Osteoblast (primary cell): ENCODE results near the gene RPL27A. TPM values are rescaled to one million over a fixed set of nuclear protein-coding genes. Genes with fewer than 3 reads are reported as not detected.

Experiments used
- DNase-seq: peaks from one replicate; pipeline ENCODE4 v3.0.0; 2011; ENCODE audit warnings: low spot score, mixed read lengths; ENCODE audit not compliant: insufficient read length; ENCODE audit errors: missing footprints
- H2AFZ ChIP-seq: 2 replicates; pipeline ENCODE4 v1.6.0; 2011; ENCODE audit warnings: mild to moderate bottlenecking, low read length
- H3K27ac ChIP-seq: 2 replicates; pipeline ENCODE4 v1.5.1; 2011; ENCODE audit warnings: mild to moderate bottlenecking, low read depth, low read length, moderate library complexity
- H3K27me3 ChIP-seq: 2 replicates; pipeline ENCODE4 v1.6.0; 2012; ENCODE audit warnings: mild to moderate bottlenecking, control low read depth, inconsistent platforms, low read length, moderate library complexity; ENCODE audit not compliant: insufficient read depth
- H3K36me3 ChIP-seq: 2 replicates; pipeline ENCODE4 v1.5.1; 2011; ENCODE audit warnings: mild to moderate bottlenecking, low read length, control low read depth, moderate library complexity; ENCODE audit not compliant: insufficient read depth
- H3K4me1 ChIP-seq: 2 replicates; pipeline ENCODE4 v1.5.1; 2011; ENCODE audit warnings: mild to moderate bottlenecking, low read length, control low read depth, moderate library complexity; ENCODE audit not compliant: insufficient read depth
- H3K4me2 ChIP-seq: 2 replicates; pipeline ENCODE4 v1.6.0; 2011; ENCODE audit warnings: mild to moderate bottlenecking, low read length; ENCODE audit not compliant: insufficient read depth
- H3K4me3 ChIP-seq: fragments of 200-600 bp; sonication (generic); 3 replicates; pipeline ENCODE4 v1.5.1; 2012; ENCODE audit warnings: mild to moderate bottlenecking, low read length, inconsistent platforms; ENCODE audit not compliant: insufficient read depth
- H3K79me2 ChIP-seq: 2 replicates; pipeline ENCODE4 v1.6.0; 2012; ENCODE audit warnings: mild to moderate bottlenecking, low read length, control low read depth, inconsistent platforms; ENCODE audit not compliant: insufficient read depth
- H3K9me3 ChIP-seq: 2 replicates; pipeline ENCODE4 v1.5.1; 2011; ENCODE audit warnings: low read depth, low read length, control low read depth
- H4K20me1 ChIP-seq: 2 replicates; pipeline ENCODE4 v1.6.0; 2012; ENCODE audit warnings: mild to moderate bottlenecking, low read length, control low read depth; ENCODE audit not compliant: insufficient read depth
- total RNA-seq: library from RNA; depleted of rRNA; stranded (reverse); fragments of >200 nt; gene quantifications from 2 replicates; pipeline ENCODE4 v1.2.3, GENCODE V29; 2012
- TF ChIP-seq, protein P1 (sequence below): IDR thresholded peaks from 2 replicates; pipeline ENCODE4 v1.5.1; 2011; ENCODE audit warnings: mild to moderate bottlenecking, low read depth, low read length, moderate library complexity; ENCODE audit errors: extremely low read depth

Gene RPL27A
- total RNA-seq, 1 donor, result 710 TPM

DNA sequence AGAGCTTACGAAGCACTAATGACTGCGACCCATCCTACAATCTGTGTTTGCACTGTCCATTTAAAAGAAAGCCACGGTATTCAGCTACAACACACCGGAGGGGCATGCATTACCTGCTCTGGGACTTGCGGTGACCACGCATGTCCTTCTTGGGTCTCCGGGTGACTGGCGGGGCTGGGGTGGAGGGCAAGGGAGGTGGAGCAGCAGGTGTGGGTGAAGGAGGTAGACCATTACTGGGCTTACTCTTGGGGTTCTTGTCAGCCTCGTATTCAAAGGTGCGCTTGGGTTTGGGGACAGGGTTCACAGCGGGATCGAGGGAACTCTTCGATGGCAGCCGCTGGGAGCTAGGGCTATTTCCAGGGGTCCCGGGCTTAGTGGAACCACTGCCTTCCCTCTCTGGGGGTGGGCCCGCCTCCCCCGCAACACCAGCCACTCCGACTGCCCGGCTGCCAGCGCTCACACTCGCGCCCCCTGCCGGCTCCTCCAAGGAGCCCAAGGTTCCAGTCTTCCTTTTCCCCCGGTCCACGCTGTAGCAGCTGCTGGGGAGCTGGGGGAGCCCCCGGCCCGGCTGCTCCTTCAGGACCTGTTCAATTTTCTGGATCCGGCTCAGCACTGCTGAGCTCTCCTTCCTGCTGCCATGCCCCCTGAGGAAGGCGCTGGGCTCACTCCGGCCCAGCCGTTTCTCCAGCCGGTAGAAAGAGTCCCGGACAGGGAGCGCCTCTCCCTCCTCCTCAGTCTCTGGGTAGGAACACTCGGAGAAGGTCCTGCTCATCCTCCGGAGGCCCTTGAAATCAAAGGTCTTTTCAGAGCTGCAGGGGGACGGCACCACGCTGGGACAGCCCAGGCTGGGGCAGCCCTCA lies 47.5 kb downstream of the RPL27A start:
- no peaks in the 10 kb centered on the region for H3K27me3 ChIP-seq
- peaks cover 42% of the 10 kb centered on the region for H3K4me1 ChIP-seq
- no peak overlapping the region for H3K4me3 ChIP-seq
- H3K4me2 ChIP-seq, result no peak overlapping the region
- H2AFZ ChIP-seq, result no peak overlapping the region
- no peak overlapping the region for H3K27ac ChIP-seq
- TF ChIP-seq, protein P1, sequence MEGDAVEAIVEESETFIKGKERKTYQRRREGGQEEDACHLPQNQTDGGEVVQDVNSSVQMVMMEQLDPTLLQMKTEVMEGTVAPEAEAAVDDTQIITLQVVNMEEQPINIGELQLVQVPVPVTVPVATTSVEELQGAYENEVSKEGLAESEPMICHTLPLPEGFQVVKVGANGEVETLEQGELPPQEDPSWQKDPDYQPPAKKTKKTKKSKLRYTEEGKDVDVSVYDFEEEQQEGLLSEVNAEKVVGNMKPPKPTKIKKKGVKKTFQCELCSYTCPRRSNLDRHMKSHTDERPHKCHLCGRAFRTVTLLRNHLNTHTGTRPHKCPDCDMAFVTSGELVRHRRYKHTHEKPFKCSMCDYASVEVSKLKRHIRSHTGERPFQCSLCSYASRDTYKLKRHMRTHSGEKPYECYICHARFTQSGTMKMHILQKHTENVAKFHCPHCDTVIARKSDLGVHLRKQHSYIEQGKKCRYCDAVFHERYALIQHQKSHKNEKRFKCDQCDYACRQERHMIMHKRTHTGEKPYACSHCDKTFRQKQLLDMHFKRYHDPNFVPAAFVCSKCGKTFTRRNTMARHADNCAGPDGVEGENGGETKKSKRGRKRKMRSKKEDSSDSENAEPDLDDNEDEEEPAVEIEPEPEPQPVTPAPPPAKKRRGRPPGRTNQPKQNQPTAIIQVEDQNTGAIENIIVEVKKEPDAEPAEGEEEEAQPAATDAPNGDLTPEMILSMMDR, result no peak
- peaks cover 5% of the 10 kb centered on the region for H3K36me3 ChIP-seq
- no peaks in the 10 kb centered on the region for H3K79me2 ChIP-seq
- H3K9me3 ChIP-seq, result no peaks in the 10 kb centered on the region
- peak; percentile 61 for DNase-seq
- peaks cover 18% of the 10 kb centered on the region for H4K20me1 ChIP-seq

DNA sequence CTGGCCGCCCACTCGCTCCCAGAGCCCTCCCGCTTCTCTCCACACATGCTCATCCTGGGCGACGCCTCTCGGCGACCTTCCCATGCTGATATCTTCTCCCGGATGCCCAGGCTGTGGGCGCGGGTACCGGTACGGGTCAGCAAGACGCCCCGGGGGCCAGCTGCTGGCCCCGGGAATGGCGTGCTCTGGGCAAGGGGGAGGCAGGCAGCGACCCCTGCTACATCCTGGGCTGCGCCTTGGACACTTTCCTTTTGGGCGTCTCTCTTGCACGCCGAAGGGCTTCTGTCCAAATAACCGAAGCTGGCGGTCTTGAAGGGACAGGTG lies 48.1 kb downstream of the RPL27A start:
- H4K20me1 ChIP-seq, result peaks cover 21% of the 10 kb centered on the region

DNA sequence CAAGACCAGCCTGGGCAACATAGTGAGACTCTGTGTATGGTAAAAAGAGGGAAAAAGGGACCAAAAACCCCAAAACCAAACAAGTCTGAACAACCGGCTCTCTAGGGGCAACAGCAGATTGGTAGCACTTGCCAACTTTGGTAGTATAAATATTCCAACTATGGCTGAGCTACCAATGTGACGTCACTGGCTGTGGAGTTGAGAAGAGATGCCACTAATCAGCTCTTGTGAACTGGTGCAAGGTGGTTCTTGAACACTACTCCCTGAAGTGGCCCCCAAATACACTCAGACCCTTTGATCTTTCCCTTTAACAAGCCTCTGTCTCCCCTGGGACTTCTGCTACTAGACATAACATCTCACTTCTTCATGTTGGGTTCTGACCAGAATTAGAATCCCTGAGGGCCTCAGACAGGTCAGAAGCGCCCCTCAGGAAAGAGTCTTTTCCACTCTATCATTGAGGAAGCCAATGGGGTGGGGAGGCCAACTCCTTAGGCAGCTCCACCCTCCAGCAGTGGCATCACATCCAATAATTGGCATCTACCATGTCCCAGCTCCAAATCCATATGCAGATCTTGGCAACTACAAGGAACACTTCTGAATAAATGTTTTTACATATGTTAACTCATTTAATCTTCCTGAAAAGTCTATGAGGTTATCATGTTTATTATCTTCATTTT lies 49.2 kb downstream of the RPL27A start:
- H3K4me1 ChIP-seq, result peaks cover 42% of the 10 kb centered on the region
- no peak overlapping the region for H2AFZ ChIP-seq
- peak; percentile 66 for DNase-seq
- H4K20me1 ChIP-seq, result peaks cover 21% of the 10 kb centered on the region
- no peak overlapping the region for H3K4me2 ChIP-seq
- H3K79me2 ChIP-seq, result no peaks in the 10 kb centered on the region
- TF ChIP-seq, protein P1, result no peak
- H3K27me3 ChIP-seq, result no peaks in the 10 kb centered on the region
- no peak overlapping the region for H3K27ac ChIP-seq
- peaks cover 5% of the 10 kb centered on the region for H3K36me3 ChIP-seq
- no peaks in the 10 kb centered on the region for H3K9me3 ChIP-seq
- H3K4me3 ChIP-seq, result no peak overlapping the region

More for the DNA sequence above, 48.1 kb downstream of the RPL27A start:
- H3K27me3 ChIP-seq, result no peaks in the 10 kb centered on the region
- no peak overlapping the region for H3K4me3 ChIP-seq
- peaks cover 42% of the 10 kb centered on the region for H3K4me1 ChIP-seq
- H3K9me3 ChIP-seq, result no peaks in the 10 kb centered on the region
- H3K4me2 ChIP-seq, result no peak overlapping the region
- TF ChIP-seq, protein P1, result no peak
- no peak overlapping the region for H3K27ac ChIP-seq
- DNase-seq, result no peak
- peaks cover 5% of the 10 kb centered on the region for H3K36me3 ChIP-seq
- H3K79me2 ChIP-seq, result no peaks in the 10 kb centered on the region
- H2AFZ ChIP-seq, result no peak overlapping the region

DNA sequence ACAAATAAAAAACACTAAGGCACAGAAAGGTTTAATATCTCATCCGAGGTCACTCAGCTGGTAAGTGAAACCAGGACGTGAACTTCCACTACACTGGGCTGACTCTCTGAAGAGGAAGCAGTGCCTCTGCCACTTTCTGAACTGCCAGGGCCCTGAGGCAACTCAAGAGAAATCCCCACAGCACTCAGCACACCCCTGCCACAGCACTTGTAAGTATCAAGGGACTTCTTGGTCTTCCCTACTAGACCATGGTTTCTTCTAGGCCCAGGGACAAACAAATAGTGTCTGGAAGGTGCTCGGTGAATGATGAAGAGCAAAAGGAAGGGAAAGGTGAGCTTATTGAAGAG lies 49.7 kb downstream of the RPL27A start:
- no peaks in the 10 kb centered on the region for H3K79me2 ChIP-seq
- H3K27ac ChIP-seq, result peak overlapping the region; percentile 30
- H4K20me1 ChIP-seq, result peaks cover 21% of the 10 kb centered on the region
- H3K27me3 ChIP-seq, result no peaks in the 10 kb centered on the region
- peaks cover 5% of the 10 kb centered on the region for H3K36me3 ChIP-seq
- no peak overlapping the region for H3K4me3 ChIP-seq
- H3K4me1 ChIP-seq, result peaks cover 39% of the 10 kb centered on the region
- H2AFZ ChIP-seq, result no peak overlapping the region
- TF ChIP-seq, protein P1, result no peak
- DNase-seq, result peak; percentile 74
- peak overlapping the region; percentile 15 for H3K4me2 ChIP-seq
- H3K9me3 ChIP-seq, result no peaks in the 10 kb centered on the region
